DMS53 treated with DMSO at 0.1 percent for 48 hours (cell line): Measurements from ENCODE around the gene PNPLA5.

Experiments used
- DNase-seq: peaks from one replicate; lab custom pipeline; 2025; ENCODE audit not compliant: unreplicated experiment; lab: John Stamatoyannopoulos, UW

The PNPLA5 gene

DNA sequence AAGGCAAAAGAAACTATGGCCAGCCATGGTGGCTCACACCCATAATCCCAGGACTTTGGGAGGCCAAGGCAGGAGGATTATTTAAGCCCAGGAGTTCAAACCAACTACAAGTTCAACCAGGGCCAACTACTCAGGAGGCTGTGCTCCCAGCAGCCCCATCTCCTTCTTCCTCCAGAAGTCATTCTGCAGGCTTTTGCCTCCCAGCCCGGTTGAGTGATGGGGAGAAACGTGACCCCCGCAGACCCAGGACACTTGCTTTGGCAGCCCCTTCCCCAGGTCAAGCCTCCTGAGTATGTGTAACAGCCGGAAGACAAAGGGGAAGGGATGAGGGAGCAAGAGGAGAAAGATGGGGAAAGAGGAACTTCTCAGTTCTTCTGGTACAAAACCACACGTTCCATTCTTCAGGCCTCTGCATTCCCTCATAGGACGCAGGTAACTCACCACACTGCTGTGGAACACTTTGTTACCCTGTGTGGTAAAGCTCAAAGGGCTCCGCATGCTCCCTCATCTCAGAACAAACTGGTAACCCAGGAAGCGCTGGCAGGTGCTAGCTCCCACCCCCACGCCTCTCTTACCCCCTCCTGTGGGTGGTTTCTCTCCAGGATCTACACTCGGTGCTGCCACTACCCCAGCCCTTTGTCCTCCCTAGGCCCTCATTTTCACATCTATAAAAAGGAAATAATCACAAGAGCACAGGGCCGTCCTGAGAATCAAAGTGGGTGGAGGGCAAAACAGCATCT is 33.5 kb downstream of the PNPLA5 start:
- DNase-seq: no peak

DNA sequence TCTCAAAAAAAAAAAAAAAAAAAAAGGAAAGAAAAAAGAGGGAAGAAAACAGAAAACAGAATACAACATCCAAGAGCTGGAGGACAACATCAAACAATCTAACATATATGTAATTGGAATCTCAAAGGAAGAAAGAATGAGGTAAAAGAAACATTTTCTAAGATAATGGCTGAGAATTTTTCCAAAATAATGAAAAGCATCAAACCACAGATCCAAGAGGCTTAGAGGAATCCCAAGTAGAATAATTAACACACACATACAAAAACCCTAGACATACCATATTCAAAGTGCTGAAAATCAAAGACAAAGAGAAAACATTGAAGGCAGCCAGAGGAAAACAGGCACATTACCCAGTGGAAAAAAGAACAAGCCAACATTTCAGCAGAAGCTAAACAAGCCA is 34.4 kb downstream of the PNPLA5 start:
- no peak for DNase-seq

DNA sequence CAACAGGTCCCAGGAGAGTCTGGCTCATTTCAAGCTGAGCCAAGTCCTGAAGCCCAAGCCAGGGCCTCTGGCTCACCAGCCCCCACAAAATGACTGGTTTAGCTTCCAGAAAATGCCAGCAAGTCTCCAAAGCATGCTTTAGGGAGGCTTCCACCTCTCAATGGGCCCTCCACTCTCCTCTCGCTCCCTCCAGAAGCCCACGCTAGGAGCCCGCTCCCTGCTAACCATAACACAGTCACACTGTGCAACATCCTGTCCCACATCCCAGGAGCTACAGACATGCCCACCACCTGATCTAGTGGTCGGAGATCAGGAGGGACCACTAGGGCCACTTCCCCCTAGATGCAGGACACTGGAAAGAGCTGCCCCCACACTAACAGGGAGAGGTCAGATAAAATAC is 36.4 kb downstream of the PNPLA5 start:
- no peak for DNase-seq

DNA sequence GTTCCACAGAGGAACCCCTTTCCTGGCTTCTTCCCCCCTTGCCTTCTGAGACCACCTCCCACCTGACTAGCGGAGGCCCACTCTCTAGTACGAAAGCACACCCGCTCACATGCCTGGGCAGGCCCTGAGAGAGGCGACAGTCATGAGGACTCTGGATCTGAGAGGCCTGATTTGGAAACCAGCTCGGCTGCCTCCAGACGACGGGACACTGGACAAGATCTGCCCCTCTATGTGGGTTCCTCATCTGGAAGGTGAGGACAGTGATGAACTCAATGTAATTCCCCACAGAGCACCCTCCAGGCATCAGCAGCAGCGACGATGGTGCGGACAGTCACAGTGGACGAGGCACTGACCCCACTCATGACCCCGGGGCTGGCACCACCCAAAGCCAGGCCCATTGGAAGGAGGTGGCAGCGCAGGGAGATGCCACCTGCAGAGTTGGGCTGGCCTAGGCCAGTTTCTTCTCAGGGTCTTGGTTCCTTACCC is 37.0 kb downstream of the PNPLA5 start:
- no peak for DNase-seq

DNA sequence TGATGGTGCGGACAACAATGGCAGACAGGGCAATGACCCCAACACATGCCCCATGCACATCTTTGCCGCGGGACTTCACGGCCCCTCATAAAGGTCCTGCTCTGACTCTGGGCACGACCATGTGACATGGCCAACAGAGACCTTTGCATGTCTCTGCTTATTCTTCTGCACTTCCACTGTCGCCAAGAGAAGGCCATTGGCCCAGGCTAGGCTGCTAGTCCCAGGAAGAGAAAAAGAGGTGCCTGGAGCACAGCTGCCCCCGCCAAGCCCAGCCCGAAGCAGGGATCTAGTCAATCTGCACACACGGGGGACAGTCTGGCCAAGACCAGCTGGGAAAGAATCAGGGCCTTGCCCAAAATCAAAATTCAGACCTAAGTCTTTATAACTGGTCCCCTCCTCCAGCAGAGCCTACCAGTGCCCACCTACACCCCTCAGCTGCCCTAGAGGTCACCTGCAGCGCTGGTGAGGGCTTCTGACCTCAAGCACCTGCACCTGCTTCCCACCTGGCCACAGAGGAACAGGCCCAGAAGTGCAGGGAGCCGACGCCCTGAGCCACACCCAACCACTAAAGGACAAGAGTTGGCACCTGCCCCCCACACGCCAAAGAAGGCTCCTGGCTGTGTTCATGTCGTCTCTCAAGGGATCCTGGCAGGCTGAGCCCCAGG is 37.6 kb downstream of the PNPLA5 start:
- DNase-seq: no peak

DNA sequence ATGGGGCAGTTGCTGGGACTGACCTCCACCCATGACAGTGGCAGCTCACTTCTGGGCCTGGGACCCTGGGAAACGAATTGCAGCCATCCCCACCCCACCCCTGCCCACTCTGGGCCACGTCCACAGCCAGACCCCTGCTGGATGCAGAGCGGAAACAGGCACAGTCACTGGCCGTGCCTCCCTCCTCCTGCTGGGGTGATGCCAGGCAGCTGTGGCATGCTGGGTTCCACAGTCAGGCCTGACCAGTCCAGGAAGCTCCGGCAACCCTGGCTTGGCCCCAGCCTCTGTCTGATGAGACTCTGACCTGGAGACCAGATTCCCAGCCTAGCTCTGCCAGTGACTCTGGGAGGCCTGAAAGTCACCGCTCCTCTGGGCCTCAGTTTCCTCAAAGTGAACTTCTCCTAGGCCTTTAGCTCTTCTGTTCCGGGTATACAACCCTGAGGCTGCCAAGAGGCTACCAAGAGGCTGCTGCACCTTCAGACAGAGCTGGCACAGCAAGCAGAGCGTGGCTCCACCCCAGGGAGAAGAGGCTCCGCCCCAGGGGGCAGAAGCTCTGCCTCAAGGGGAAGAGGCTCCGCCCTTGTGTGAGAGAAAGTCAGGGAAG is 38.4 kb downstream of the PNPLA5 start:
- DNase-seq: no peak

DNA sequence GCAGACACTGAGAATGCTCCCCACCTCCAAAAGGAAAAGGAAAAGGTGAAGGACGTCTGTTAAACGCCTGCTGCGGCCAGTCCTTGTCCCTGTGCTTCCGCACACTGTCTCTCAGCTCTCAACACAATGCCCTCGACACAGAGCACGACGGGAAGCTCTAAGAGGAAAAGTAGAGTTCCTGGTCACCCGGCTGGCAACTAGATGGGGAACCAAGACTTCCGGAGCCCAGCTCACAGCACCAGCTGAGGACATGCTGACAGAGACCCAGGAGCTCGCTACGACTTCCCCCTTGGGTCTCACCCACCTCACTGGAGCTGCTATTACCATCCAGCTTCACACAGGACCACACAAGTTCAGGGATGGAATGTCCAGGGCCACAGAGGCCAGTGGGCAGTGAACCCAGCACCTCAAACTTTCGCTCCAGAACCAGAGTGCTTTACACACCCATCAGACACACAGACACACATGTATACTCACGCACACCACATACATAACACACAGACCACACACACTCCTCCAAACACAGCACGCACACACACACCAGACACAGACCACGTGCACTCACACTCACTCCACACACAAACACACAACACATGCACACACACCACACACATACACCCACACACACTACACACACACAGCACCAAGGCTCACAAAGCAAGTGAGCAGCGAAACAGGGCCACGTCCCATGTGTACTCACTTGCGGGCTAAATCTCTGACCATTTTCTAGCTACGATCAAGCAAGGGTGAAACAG is 39.1 kb downstream of the PNPLA5 start:
- no peak for DNase-seq

DNA sequence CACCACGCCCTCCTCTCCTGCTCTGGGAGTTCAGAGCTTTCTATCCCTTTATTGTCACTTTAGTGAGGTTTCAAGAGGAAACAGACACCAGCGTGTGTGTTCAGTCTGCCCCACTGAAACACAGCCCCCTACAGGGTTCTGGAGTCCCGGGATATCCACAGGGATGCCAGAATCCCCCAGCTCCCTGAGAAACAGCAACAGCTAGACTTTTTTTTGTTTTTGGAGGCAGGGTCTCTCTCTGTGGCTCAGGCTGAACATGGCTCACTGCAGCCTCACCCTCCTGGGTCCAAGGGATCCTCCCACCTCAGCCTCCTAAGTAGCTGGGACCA is 39.9 kb downstream of the PNPLA5 start:
- no peak for DNase-seq

DNA sequence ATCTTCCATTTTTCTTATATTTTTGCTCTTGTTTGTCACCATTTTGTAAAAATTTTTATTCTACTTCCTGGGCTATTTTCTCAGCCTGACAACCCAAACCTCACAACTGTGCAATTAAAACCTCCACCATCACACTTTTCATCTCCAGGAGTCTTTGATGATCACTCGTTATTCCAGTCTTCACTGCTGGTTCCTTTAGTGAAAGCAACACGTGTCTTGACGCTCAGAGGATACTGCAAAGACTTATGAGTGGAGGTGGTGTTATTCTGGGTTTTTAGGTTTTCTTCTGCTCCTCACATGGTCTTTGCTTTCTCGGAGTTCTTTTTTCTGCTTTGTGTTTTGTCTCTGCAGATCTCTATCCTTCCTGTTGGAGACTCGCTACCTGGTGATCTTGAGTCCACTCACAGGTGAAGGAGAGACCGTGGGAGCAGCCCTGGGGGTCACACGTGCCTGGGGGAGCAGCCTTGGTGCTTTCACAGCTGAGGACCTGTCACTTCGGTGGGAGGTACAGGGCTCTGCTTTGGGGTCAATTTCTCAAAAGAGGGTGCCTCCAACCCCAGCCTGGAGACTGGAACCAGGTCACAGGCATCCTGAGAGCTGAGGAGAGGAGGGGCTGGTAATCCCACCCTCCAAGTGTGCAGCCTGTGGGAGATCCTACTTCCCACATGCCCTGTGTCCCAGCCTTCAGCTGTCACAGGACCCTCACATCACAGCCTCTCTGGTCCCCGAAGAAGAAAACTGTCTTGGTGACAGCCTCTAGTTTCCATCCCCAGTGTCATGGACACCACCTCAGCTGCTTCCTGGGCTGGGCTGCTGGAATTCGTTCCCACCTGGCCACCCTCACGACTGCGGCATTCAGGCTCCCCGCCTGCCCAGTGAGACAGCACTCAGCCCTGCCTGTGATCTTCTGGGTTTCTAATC is 40.5 kb downstream of the PNPLA5 start:
- no peak for DNase-seq

DNA sequence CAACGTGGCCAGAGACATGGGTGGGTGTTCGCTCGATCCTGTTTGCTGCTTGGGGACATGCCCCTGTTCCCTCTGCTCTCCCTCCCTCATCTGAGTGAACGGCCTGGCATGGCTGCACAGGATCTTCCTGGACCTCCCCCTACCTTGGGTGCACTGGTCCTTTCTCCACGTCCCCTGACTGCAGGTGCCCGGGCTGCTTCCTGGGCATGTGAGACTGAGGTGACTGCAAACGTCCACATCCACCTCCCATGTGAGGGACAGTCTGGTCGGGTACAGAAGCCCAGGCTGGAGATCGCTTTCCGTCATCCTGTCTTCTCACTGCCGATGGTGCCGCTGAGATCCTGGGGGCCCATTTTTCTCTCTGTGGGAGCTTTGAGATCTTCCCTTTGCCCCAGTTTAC is 41.3 kb downstream of the PNPLA5 start:
- DNase-seq: no peak

DNA sequence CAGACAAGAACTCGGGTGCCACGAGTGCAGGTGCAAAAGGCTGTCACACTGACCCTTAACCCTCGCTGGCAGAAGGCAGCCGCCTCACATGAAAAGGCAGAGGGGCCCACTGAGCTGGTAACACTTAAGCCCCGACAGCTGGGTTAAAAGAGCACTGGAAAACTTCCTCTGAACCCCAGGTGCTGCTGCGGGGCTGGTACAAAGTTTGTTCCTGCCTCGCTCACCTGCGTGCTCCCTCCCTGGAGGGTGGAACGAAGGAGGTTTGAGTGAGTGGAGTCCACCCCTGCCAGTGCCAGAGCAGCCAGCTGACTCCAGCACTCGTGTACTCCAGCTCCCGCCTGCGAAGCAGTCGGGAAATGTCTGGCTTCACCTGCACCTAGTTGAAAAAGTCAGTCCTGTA is 42.1 kb downstream of the PNPLA5 start:
- no peak for DNase-seq

DNA sequence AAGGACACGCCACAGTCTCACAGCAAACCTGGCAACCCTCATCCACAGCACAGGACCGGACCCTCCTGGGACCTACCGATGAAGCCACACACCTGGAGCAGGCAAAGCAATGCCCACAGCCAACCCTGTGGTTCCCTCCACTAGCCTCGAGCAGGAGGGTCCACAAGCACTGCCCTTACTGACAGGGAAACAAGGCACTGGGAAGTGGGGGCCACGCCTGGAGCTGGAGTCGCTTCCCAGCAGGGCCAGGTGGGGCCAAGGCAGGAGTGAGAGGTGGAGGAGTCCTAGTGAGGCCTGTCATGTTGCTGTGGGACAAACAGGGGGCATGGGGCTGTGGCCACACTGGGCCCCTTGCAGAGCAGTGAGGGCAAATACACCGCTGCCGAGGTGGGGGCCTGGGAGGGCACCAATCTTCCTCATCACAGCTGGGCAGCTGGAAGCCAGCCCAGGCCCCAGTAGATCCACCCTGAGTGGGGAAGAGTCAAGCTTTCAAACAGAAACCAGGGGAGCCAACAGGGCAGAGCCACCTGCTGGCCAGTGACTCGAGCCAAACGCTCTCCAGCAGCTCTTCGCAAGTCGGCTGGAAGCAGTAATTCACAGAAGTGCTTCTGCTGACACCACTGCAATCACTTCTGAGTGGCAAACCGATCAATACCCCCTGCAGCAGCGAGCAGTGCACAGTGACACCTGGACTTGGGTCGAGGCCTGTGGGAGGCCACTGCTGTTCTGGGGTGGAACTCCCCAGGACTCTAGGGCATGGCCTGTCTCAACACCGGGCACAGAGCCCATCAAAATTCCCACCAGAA is 43.2 kb downstream of the PNPLA5 start:
- no peak for DNase-seq

DNA sequence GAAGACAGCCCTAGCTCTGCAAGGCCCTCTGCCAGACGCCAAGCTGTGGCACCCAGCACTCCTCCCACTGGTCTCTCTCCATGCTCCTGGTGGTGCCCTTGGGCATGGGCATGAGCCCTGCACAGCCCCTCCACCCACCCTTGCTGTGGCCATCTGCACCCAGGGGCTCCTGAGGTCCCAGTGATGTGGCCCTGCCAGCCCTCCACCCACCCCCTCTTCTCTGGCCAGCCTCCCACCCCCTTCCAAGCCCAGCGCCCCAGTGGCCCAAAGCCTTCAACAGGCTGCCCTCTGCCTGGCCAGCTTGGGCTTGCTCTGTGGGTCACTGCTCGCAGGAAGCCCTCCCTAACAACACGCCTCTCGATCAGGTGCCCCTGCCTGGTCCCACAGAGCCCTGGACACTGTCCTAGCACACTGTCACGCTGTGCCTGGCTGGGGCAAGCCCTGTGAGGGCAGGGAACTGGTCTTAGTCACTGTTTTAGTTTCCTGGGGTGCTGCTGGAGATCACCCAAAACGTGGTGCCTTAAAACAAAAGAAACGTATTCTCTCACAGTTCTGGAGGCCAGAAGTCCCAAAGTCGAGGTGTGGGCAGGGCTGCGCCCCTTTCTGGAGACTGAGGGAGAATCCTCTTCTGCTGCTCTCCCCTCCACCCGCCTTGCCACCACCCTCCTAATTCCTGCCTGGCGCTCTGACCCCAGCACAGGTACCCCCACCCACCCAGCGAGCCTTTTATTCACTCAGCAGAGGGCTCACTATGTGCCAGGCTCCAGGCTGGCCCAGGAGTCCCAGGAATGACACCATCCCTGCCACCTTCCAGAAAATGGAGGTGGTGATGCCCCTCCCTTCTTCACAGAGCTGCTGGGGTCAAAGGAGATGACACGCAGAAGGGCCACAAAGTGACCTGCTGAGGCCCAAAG is 44.2 kb downstream of the PNPLA5 start:
- DNase-seq: no peak

DNA sequence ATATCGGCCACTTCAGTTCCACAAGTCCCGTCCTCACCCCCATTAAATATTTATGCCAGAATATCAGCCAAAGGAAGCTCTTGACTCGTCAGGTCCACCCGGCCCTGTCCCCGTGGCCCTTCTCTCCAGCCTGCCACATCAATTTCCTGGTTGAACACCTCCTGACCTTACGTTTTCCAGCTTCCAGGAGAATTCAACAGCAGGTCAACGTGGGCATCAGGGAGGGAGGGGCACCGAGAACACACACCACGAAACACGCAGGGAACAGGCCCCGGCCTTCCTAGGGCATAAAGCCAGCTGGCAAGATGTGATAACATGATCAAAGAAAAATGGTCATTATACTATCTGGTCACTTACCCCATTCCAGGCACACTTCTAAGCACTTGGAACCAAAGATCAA is 44.8 kb downstream of the PNPLA5 start:
- no peak for DNase-seq

DNA sequence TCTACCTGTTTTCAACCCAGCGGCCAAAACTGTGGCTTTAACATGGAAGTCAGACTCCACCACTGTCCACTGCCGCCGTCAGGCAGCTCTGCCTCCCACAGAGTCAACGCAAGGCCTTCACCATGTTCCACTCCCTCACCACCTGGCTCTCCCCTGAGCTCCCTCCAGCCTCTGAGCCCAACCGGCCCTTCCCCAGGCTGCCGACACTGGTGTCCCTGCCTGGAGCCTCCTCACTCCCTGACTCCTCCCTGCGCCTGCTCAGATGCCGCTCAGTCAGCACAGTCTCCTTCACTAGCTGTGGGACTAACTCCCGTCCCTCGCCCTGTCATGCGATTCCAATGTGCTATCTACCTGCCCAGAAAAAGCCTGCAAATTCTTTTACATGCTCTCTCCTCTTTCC is 45.8 kb downstream of the PNPLA5 start:
- DNase-seq: no peak

DNA sequence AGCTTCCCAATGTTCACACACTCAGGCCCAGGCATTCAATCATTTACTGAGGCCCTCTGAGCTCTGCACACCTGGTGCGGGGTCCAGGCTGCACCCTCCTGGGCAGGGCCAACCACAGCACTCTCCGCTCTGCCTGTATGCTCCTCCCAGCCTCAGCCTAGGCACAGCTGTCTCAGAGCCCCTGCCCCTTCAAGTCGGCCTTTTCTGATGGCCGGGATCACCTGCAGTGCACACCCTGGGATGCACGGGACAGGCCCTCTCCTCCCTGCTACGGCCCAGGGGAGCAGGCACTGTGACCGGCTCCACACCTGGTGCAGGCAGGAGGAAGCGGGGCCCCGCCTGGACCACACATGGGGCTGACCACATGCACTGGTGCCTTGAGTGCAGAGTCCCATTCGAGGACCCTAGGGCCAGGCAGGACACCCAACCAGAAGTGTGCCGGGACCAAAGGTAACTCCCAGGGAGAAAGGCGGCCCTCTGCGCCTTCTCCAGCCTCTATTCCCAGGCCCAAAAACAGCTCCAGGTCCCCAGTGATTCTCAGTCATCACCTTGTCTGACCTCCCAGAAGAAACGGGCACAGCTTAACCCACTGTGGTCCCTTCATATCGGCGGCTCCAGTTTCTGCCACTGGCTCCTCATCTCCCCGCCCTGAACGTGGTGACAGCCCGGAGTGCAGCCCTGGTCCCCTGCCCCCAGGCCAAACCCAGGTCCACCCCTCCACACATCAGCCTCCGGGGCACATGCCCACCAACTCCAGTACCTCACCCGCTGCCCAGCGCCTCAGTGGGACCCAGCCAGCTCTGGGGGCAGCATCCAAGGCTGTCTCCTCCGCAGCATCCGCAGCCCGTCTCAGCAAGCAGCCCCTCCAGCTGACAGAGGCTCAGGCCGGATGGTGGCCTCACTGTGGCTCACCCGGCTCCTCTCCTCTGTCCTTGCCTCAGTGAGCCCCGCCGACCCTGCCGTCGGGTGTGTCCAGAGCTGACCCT is 47.0 kb downstream of the PNPLA5 start:
- DNase-seq: no peak

DNA sequence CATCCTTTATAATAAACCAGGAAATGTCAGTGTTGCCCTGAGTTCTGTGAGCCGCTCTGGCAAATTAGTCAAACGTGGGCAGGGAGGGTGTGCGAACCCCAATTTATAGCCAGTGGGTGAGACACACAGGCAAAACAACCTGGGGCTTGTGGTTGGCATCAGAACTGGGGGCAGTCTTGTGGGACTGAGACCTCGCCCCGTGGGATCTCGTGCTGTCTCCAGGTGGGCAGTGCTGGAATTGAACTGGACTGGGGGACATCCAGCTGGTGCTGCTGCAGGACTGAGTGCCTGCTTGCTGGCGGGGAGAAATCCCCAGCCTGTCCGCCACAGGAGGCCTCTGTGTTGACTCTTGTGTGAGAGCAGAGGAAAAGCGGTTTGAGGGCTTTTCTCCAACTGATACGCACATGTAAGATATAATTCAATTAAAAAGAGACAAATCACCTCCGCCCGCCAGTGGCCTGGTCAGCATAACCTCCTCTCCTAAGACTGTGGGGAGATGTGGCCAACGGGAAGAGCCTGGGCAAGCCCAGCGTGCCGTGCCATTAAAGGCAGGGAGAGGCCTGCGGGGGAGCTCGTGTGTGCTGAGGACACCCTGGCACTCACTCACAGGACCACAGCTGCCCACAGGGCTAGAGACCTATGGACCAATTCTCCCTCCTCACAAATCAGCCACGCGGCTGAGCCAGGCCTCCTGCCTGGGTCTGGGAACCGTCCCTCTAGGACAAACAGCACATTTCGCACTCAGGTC is 47.9 kb downstream of the PNPLA5 start:
- DNase-seq: no peak
